Ishikawa (cell line): ENCODE results near the gene MYDGF.

Experiments used
- CEBPB ChIP-seq: IDR thresholded peaks from 2 replicates; pipeline ENCODE4 v1.6.1; 2012
- CREB1 ChIP-seq: IDR thresholded peaks from 2 replicates; pipeline ENCODE4 v1.6.1; 2012; ENCODE audit warnings: low read depth
- EGR1 ChIP-seq: IDR thresholded peaks from 2 replicates; pipeline ENCODE4 v1.6.1; 2012
- EP300 ChIP-seq: IDR thresholded peaks from 2 replicates; pipeline ENCODE4 v1.6.1; 2012; ENCODE audit warnings: borderline replicate concordance
- FOXM1 ChIP-seq: IDR thresholded peaks from 2 replicates; pipeline ENCODE4 v1.6.1; 2012; ENCODE audit warnings: low read depth, borderline replicate concordance
- MAX ChIP-seq: IDR thresholded peaks from 2 replicates; pipeline ENCODE4 v1.6.1; 2012
- NFIC ChIP-seq: IDR thresholded peaks from 2 replicates; pipeline ENCODE4 v1.6.1; 2012
- RAD21 ChIP-seq: IDR thresholded peaks from 2 replicates; pipeline ENCODE4 v1.6.1; 2012; ENCODE audit warnings: low read depth
- REST ChIP-seq: IDR thresholded peaks from 2 replicates; pipeline ENCODE4 v1.6.1; 2012; ENCODE audit warnings: low read depth, mild to moderate bottlenecking
- TAF1 ChIP-seq: IDR thresholded peaks from 2 replicates; pipeline ENCODE4 v1.6.1; 2012; ENCODE audit warnings: low read depth, mild to moderate bottlenecking
- TCF12 ChIP-seq: IDR thresholded peaks from 2 replicates; pipeline ENCODE4 v1.6.1; 2012; ENCODE audit warnings: low read depth
- USF1 ChIP-seq: IDR thresholded peaks from 2 replicates; pipeline ENCODE4 v1.6.1; 2012
- ZBTB7A ChIP-seq: IDR thresholded peaks from 2 replicates; pipeline ENCODE4 v1.6.1; 2012; ENCODE audit warnings: low read depth

GRCh38 chr19:4707956-4708650 is 38.0 kb upstream of the MYDGF start:
- no peak for TF ChIP-seq ZBTB7A
- TF ChIP-seq TAF1, result no peak
- TF ChIP-seq EP300, result no peak
- no peak for TF ChIP-seq MAX
- no peak for TF ChIP-seq FOXM1
- no peak for TF ChIP-seq REST
- no peak for TF ChIP-seq CREB1
- no peak for TF ChIP-seq EGR1
- TF ChIP-seq RAD21, result no peak
- no peak for TF ChIP-seq CEBPB
- no peak for TF ChIP-seq NFIC
- no peak for TF ChIP-seq USF1
- no peak for TF ChIP-seq TCF12
